GM12891 (cell line): Measurements from ENCODE around the gene LRRC27.

Source experiments
- PAX5 ChIP-seq: IDR thresholded peaks from 2 replicates; pipeline ENCODE4 v1.6.1; 2011; ENCODE audit warnings: low read length, moderate library complexity, mild to moderate bottlenecking; ENCODE audit not compliant: insufficient read depth, severe bottlenecking
- POLR2A ChIP-seq: IDR thresholded peaks from 2 replicates; pipeline ENCODE4 v1.6.1; 2011; ENCODE audit warnings: low read depth, low read length, control low read depth
- POLR2AphosphoS5 ChIP-seq: IDR thresholded peaks from 2 replicates; pipeline ENCODE4 v1.6.1; 2011; ENCODE audit warnings: low read depth, low read length, control low read depth
- POU2F2 ChIP-seq: IDR thresholded peaks from 2 replicates; pipeline ENCODE4 v1.6.1; 2011; ENCODE audit warnings: low read depth, mild to moderate bottlenecking, control low read depth, low read length, moderate library complexity
- TAF1 ChIP-seq: IDR thresholded peaks from 2 replicates; pipeline ENCODE4 v1.6.1; 2011; ENCODE audit warnings: low read depth, low read length, control low read depth

- TF ChIP-seq POLR2A (no peak), TAF1 (no peak), POLR2AphosphoS5 (no peak), PAX5 (no peak), POU2F2 (no peak)
Observed at GRCh38 chr10:132381741-132382140, 49.7 kb downstream of the LRRC27 start.
